ENCODE measurements around the gene RFPL1.

The RFPL1 gene

DNA sequence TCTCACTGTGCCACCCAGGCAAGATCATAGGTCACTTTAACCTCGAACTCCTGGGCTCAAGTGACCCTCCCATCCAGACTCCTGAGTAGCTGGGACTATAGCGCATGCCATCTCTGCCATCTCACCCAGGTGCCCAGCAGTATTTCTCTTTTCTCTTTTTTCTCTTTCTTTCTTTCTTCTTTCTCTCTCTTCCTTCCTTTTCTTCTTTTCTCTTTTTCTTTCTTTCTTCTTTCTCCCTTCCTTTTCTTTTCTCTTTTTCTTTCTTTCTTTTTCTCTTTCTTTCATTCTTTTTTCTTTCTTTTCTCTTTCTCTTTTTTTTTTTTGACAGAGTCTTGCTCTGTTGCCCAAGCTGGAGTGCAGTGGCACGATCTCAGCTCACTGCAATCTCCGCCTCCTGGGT lies 13.5 kb downstream of the RFPL1 start:
- TF ChIP-seq CTCF (IDR thresholded peaks at IDR 0.05; ENCODE audit: low read depth, low read length, missing control alignments): no peak
- no peak for DNase-seq (ENCODE audit: low read depth)
- H3K4me3 ChIP-seq (ENCODE audit: low read depth, low read length): no peak overlapping the region

GRCh38 chr22:29454276-29454675 lies 15.9 kb downstream of the RFPL1 start:
- no peak for TF ChIP-seq CTCF (IDR thresholded peaks at IDR 0.05; ENCODE audit: low read depth, low read length, missing control alignments)
- no peak overlapping the region for H3K4me3 ChIP-seq (ENCODE audit: low read depth, low read length)

DNA sequence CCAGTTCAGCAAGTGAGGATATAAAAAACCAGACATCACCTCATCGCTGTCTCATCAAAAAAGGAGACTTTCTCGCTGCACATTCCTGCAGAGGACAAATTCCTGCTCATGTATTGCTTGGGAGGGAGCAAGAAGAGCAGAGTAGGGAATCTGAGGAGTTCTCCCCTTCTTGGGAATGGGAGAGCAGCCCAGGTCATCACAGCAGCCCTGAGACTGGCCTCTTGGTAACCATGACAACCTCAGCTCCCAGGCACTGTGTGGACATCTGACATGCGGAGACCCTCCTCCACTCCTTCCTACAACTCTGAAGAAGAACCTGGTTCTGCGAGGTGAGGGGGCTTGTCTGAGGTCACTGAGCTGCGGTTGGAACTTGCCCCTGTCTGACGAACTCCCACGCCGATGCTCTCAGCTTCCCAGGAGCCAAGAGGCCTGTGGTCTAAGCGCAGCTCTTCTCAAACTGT lies 17.9 kb downstream of the RFPL1 start:
- DNase-seq (ENCODE audit: low read depth): no peak
- TF ChIP-seq CTCF (IDR thresholded peaks at IDR 0.05; ENCODE audit: low read depth, low read length, missing control alignments): no peak
- H3K4me3 ChIP-seq (ENCODE audit: low read depth, low read length): no peak overlapping the region

More at GRCh38 chr22:29454276-29454675, 15.9 kb downstream of the RFPL1 start:
- no peak for DNase-seq (ENCODE audit: low read depth)

DNA sequence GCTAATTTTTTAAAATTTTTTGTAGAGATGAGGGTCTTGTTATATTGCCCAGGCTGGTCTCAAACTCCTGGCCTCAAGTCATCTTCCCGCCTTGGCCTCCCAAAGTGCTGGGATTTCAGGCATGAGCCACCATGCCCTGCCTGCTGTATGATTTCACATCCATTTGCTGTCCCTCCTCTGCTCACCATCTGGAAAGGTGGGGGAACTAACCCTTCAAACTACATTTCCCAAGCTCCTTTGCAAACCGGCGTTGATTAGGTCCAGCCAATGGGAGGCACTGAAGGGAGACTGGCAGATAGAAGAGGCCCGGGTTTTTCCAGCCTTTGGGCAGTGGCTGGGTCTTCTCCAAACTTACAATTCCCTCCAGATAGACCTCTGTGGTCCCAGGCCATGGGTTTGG lies 19.3 kb downstream of the RFPL1 start:
- no peak overlapping the region for H3K4me3 ChIP-seq (ENCODE audit: low read depth, low read length)
- no peak for TF ChIP-seq CTCF (IDR thresholded peaks at IDR 0.05; ENCODE audit: low read depth, low read length, missing control alignments)
- DNase-seq (ENCODE audit: low read depth): no peak

GRCh38 chr22:29458551-29458950 lies 20.2 kb downstream of the RFPL1 start:
- DNase-seq (ENCODE audit: low read depth): no peak
- no peak for TF ChIP-seq CTCF (IDR thresholded peaks at IDR 0.05; ENCODE audit: low read depth, low read length, missing control alignments)
- no peak overlapping the region for H3K4me3 ChIP-seq (ENCODE audit: low read depth, low read length)

GRCh38 chr22:29459773-29460172 lies 21.4 kb downstream of the RFPL1 start:
- no peak for TF ChIP-seq CTCF (IDR thresholded peaks at IDR 0.05; ENCODE audit: low read depth, low read length, missing control alignments)
- no peak overlapping the region for H3K4me3 ChIP-seq (ENCODE audit: low read depth, low read length)
- DNase-seq (ENCODE audit: low read depth): no peak

DNA sequence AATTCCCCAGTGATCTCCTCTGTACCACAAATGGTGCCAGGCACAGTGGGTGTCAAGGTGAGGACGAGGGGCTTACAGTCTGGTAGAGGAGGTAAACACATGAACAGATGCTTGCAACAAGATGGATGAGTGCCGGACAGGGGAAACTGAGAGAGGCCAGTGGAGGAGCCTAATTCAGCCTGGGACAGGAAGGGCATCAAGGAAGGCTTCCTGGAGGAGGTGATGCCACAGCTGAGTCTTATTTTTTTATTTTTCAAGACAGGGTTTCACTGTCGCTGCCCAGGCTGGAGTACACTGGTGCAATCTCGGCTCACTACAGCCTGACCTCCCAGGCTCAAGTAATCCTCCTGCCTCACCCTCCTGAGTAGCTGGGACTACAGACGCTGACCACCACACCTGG lies 22.9 kb downstream of the RFPL1 start:
- H3K4me3 ChIP-seq (ENCODE audit: low read depth, low read length): no peak overlapping the region
- DNase-seq (ENCODE audit: low read depth): no peak
- TF ChIP-seq CTCF (IDR thresholded peaks at IDR 0.05; ENCODE audit: low read depth, low read length, missing control alignments): no peak
